ENCODE results near the gene TBCB. TPM values are rescaled to one million over a fixed set of nuclear protein-coding genes. Genes with fewer than 3 reads are reported as not detected.

Gene TBCB
- total and polyA plus RNA-seq, 2 experiments from 2014 or later: 123 to 149 TPM

DNA sequence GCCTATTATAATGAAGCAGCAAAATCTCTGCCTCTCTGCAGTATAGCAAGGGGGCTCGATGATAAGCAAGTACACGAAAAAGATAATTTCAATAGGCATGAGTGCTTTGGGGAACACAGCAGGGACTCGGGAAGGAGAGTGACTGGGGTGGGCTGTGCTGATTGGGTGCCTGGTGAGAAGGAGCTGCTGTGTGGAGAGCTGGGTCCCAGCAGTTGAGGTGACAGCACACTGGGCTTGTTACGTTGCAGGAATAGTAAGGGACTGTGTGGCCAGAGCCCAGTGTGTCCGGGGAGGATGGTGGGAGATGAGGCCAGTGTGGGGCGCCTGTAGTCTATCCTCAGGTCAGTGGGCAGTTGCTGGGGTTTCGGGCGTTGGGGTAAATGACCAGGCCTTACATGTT is 43.2 kb upstream of the TBCB start:
- no peak overlapping the region for H3K4me2 ChIP-seq
- H3K4me1 ChIP-seq (ENCODE audit: insufficient read depth): no peaks in the 10 kb centered on the region
- no peaks in the 10 kb centered on the region for H3K9me2 ChIP-seq (replicated peaks; ENCODE audit: insufficient read depth)
- no peak overlapping the region for H3K27ac ChIP-seq
- H3K27me3 ChIP-seq: no peaks in the 10 kb centered on the region
- DNase-seq (ENCODE audit: low spot score): no peak
- H3K36me3 ChIP-seq (replicated peaks; ENCODE audit: insufficient read depth, low read depth): no peaks in the 10 kb centered on the region
- no peaks in the 10 kb centered on the region for H3K79me2 ChIP-seq
- no peaks in the 10 kb centered on the region for H4K20me1 ChIP-seq (ENCODE audit: insufficient read depth, poor library complexity, severe bottlenecking)
- 88% methylated on average over 8 of the region's 8 CpGs for WGBS (ENCODE audit: low lambda C conversion rate, missing lambda C conversion rate)
- no peak overlapping the region for H3K4me3 ChIP-seq
- no peak for TF ChIP-seq EZH2 (IDR thresholded peaks at IDR 0.05; ENCODE audit: borderline replicate concordance)
- H3K9me3 ChIP-seq (ENCODE audit: low read depth): no peaks in the 10 kb centered on the region
- no peak overlapping the region for H2AFZ ChIP-seq

DNA sequence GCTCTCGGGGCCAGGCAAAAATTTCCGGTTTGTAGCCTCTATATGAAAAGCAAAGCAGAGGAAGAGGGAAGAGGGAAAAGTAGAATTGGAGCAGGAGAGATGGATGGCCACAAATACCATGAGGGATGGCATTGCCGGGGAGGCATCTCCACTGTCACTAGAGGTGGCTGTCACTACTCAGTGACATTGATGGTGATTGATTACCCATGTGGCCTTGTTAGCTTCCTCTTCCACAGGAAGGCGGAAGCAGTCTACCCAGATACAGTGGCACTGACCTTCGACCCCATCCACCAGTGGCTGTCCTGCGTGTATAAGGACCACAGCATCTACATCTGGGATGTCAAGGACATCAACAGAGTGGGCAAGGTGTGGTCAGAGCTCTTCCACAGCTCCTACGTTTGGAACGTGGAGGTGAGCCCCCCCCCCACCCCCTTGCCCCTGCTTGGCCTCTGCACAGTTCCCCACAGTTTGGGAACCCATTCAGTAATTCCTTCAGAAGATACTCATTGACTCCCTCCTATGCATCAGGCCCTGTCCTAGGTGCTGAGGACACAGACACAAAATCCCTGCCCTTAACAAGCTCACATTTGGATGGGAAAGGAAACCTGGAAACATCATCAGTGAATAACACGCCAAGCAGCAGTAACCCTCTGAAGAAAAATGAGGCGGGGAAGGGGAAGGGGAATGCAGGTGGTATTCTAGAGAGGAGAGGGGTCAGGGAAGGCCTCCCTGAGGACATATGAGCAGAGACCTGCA is 42.0 kb upstream of the TBCB start:
- no peak overlapping the region for H2AFZ ChIP-seq
- H4K20me1 ChIP-seq (ENCODE audit: insufficient read depth, poor library complexity, severe bottlenecking): no peaks in the 10 kb centered on the region
- no peaks in the 10 kb centered on the region for H3K79me2 ChIP-seq
- H3K27me3 ChIP-seq: no peaks in the 10 kb centered on the region
- 85% methylated on average over 10 of the region's 10 CpGs for WGBS (ENCODE audit: low lambda C conversion rate, missing lambda C conversion rate)
- H3K9me3 ChIP-seq (ENCODE audit: low read depth): no peaks in the 10 kb centered on the region
- no peaks in the 10 kb centered on the region for H3K4me1 ChIP-seq (ENCODE audit: insufficient read depth)
- no peak for DNase-seq (ENCODE audit: low spot score)
- H3K4me3 ChIP-seq: no peak overlapping the region
- H3K27ac ChIP-seq: no peak overlapping the region
- TF ChIP-seq EZH2phosphoT487 (IDR thresholded peaks at IDR 0.05; ENCODE audit: low read depth, severe bottlenecking, unreplicated experiment): no peak
- TF ChIP-seq CTCF (IDR thresholded peaks at IDR 0.05; ENCODE audit: poor library complexity): no peak
- no peak for TF ChIP-seq EZH2 (IDR thresholded peaks at IDR 0.05; ENCODE audit: borderline replicate concordance)
- no peak overlapping the region for H3K4me2 ChIP-seq
- H3K9me2 ChIP-seq (replicated peaks; ENCODE audit: insufficient read depth): no peaks in the 10 kb centered on the region
- H3K36me3 ChIP-seq (replicated peaks; ENCODE audit: insufficient read depth, low read depth): no peaks in the 10 kb centered on the region

DNA sequence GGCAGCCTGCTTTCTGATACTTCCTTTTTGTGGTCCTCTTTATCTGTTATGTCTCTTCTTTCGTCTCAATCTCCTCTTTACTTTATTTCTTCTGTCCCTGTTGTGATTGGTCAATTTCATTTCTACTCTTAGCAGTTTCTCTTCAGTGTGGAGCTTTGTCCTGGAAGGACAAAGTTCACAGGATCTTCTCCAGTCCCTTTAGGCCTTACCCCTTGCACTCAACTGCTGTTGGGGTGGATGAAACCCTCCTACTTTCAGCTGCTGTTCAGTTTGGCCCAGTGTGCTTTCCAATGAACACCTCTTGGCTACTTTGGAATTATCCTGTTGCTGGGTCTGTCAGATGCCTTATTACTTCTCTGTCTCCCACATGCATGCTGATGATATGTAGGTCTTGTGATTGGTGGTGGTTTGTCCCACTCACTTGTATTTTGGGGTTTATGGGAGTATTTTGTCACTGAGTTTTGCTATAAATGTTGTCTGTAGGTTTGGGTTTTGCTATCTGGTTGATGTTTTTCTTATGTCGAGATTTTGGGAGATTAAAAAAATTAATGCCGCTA is 35.8 kb upstream of the TBCB start:
- Histone ChIP-seq H4K20me1 (ENCODE audit: insufficient read depth, poor library complexity, severe bottlenecking) (no peaks in the 10 kb centered on the region), H3K4me1 (ENCODE audit: insufficient read depth) (no peaks in the 10 kb centered on the region), H3K36me3 (replicated peaks; ENCODE audit: insufficient read depth, low read depth) (no peaks in the 10 kb centered on the region), H2AFZ (no peak overlapping the region), H3K4me3 (no peak overlapping the region), H3K4me2 (no peak overlapping the region), H3K27ac (no peak overlapping the region), H3K9me3 (ENCODE audit: low read depth) (no peaks in the 10 kb centered on the region), H3K27me3 (no peaks in the 10 kb centered on the region), H3K9me2 (replicated peaks; ENCODE audit: insufficient read depth) (no peaks in the 10 kb centered on the region), H3K79me2 (no peaks in the 10 kb centered on the region)
- TF ChIP-seq EZH2 (IDR thresholded peaks at IDR 0.05; ENCODE audit: borderline replicate concordance): no peak
- no peak for TF ChIP-seq CTCF (IDR thresholded peaks at IDR 0.05; ENCODE audit: poor library complexity)
- TF ChIP-seq EZH2phosphoT487 (IDR thresholded peaks at IDR 0.05; ENCODE audit: low read depth, severe bottlenecking, unreplicated experiment): no peak
- WGBS (ENCODE audit: low lambda C conversion rate, missing lambda C conversion rate): 98% methylated on average over 3 of the region's 3 CpGs
- no peak for DNase-seq (ENCODE audit: low spot score)

- no peaks in the 10 kb centered on the region for H3K4me1 ChIP-seq (ENCODE audit: insufficient read depth)
- no peak overlapping the region for H3K27ac ChIP-seq
- no peaks in the 10 kb centered on the region for H3K36me3 ChIP-seq (replicated peaks; ENCODE audit: insufficient read depth, low read depth)
- H3K27me3 ChIP-seq: no peaks in the 10 kb centered on the region
- no peaks in the 10 kb centered on the region for H3K79me2 ChIP-seq
- H2AFZ ChIP-seq: no peak overlapping the region
- WGBS (ENCODE audit: low lambda C conversion rate, missing lambda C conversion rate): 99% methylated on average over 3 of the region's 3 CpGs
- no peak for DNase-seq (ENCODE audit: low spot score)
- H3K4me3 ChIP-seq: no peak overlapping the region
- H3K9me3 ChIP-seq (ENCODE audit: low read depth): no peaks in the 10 kb centered on the region
- H3K4me2 ChIP-seq: no peak overlapping the region
- no peaks in the 10 kb centered on the region for H3K9me2 ChIP-seq (replicated peaks; ENCODE audit: insufficient read depth)
- TF ChIP-seq EZH2phosphoT487 (IDR thresholded peaks at IDR 0.05; ENCODE audit: low read depth, severe bottlenecking, unreplicated experiment): no peak
- H4K20me1 ChIP-seq (ENCODE audit: insufficient read depth, poor library complexity, severe bottlenecking): no peaks in the 10 kb centered on the region
Measured at GRCh38 chr19:36081385-36081784, 33.9 kb upstream of the TBCB start.
